RKO (cell line): ENCODE measurements around the gene CACNA1A.

ENCODE experiments used
- DNase-seq: peaks from one replicate; pipeline ENCODE4 v3.0.0-alpha.2; 2016; ENCODE audit warnings: low spot score

Gene CACNA1A

GRCh38 chr19:13313875-13314274 lies 192.4 kb downstream of the CACNA1A start:
- DNase-seq: no peak

GRCh38 chr19:13309864-13310263 lies 196.4 kb downstream of the CACNA1A start:
- no peak for DNase-seq

GRCh38 chr19:13303381-13304129 lies 202.7 kb downstream of the CACNA1A start:
- no peak for DNase-seq

- DNase-seq: no peak
Observed at GRCh38 chr19:13302526-13303270, 203.6 kb downstream of the CACNA1A start.

DNA sequence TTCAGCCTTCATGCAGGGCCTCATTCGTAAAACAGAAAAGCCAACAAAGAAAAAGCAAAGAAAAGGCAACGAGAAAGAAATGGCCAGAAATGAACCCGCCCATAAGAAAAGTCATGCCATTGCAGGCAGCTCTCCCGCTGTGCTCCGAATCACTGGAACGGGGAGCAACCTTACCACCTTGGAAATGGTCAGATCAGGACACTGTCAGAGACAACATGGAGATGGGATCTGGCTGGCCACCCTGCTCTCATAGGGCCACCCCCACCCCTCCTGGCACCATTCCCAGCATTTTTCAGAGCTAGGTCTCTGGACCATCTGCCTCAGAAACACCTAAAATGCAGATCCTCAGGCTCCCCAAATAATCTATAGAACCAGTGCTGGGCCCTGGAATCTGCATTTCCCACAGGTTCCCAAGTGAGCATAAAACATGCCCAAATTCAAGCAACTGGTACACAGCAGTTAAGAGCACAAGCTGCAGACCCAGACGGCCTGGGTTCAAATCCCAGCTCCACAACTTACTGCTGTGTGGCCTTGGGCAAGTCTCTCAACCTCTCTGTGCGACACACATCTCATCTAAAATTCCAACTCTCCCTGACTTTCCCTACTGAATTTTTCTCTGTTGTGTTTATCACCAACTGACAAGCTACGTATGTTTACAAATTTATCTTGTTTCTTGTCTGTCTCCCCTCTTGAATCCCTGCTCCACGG lies 204.5 kb downstream of the CACNA1A start:
- DNase-seq: no peak

- no peak for DNase-seq
Observed at GRCh38 chr19:13300421-13301030, 205.8 kb downstream of the CACNA1A start.

- DNase-seq: no peak
Observed at GRCh38 chr19:13299838-13300237, 206.4 kb downstream of the CACNA1A start.

- no peak for DNase-seq
Observed at GRCh38 chr19:13298565-13299481, 207.5 kb downstream of the CACNA1A start.

- peak; percentile 19 for DNase-seq
Observed at GRCh38 chr19:13297023-13297422, 209.3 kb downstream of the CACNA1A start.

DNA sequence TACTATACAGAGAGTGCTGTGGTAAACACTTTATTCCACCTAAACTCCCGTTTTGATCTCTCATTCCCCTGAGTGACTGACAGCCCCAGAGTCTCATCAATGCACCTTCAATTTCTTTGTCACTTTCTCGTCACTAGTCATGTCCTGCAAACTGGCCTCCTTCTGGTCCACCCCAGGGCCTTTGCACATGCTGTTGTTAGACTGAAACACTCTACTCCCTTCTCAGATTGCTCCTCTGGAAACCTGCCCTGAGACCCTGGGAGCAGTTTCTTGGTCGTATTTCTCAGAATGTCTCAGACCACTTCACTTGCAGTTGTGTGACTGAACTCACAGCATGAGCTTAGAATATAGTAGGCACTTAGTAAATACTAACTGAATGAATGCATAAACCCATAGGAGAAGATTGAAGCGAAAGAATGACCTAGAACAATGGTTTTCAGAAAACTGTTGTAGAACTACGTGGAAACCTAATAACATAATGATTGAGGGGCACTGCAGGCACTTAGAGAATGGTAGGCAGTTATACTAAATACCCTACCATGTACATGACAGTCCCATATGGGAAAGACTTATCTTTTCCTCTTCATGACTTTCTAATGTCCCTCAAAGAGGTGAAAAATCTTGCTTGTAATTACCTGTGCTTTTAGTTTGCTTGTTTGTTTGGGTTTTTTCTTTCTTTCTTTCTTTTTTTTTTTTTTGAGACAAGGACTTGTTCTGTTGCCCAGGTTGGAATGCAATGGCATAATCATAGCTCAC lies 211.3 kb downstream of the CACNA1A start:
- DNase-seq: no peak

DNA sequence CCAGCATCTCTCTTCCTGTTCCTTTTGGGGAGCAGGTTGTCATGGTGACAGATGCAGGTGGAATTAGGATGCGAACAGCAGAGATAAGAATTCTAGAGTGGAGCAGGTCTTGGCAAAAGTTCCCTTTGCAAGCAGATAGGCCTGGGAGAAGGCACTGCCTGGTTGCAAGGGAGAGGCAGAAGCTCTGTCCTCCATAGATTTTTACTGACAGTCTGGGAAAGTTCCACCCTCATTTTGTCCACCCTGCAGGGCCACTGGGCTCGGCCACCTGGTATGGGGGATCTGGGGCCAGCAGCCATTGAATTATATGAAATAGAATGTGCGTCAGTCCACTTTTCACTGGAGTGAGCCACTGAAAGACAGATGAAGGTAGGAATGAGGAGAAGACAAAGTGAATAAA lies 214.4 kb downstream of the CACNA1A start:
- no peak for DNase-seq

DNA sequence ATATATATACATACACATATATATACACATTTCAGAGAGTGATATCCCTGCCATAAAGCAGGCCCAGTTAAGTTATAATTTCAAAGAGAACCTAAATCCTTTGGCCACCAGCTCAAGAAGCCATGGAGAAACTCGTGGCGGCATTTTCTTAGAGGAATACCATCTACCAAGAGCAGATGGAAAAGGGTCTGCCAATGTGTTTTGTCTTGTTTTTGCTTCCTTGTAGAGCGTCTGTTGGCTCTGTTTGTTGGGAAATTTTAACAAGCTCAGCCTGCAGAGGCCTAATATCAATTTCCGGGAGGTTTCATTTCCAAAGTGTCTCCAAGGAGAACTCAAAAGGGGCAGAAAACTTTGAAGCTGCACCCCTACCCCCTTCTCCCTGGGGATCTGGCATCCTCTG lies 215.5 kb downstream of the CACNA1A start:
- DNase-seq: no peak

- DNase-seq: no peak
Observed at GRCh38 chr19:13289295-13289694, 217.0 kb downstream of the CACNA1A start.

GRCh38 chr19:13286195-13286985 lies 219.9 kb downstream of the CACNA1A start:
- no peak for DNase-seq

DNA sequence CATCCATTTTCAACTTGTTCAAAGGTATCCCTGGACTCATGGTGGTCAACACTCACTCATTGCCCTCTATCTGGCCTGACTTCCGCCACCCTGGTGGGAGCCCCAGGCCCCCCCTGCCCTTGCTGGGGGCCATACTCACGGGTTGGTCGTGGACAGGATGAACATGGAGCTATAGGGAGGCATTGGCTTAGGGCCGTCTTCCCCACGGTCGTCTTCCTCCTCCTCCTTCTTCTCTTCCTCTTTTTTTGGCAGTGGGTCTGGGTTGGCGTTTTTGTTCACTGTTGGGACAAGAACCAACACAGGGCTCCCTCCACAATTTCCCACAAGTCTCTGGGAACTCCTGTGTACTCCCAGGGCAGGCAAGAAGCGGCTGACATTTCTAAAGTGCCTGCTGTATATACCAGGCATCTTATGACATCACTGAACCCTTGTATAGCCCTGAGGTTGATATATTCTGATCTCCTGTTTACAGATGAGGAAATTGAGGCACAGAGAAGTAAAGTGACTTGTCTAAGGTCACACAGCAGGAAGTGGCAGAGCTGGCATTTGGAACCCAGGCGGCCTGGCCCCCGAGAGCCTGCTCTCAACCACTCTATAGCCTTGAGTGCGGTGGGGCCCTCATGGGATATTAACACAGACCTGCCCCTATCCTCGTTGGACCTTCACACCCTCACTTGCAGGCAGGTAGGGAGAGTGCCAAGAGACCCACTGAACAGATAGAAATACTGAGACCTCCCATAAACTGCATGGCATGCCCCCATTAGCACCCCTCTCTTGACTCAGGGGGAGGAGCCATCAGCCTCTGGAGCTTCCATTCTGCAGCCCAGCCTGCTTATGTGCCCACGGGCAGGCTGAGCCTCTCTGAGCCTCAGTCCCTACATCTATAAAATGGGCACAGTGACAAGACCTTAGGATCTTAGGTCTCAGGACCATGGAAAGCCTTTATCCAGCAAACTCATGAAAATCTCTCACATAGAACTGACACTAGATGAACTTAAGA lies 221.1 kb downstream of the CACNA1A start:
- DNase-seq: no peak

DNA sequence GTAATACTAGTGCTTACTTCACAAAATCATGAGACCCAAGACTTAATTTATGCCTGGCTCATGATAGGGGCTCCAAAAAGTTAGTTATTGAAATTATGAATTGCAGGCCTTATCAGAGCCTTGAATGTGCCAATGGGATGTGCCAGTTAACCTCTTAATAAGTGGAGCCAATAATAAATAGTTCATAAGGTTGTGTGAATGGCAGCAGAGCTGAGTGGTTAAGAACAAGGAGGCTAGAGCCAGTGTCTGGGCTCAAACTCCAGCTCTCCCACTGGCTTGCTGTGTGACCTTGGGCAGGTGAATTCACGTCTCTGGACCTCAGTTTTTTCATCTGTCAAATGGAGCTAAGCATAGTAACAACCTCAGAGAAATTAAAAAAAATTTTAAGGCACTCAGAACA lies 222.4 kb downstream of the CACNA1A start:
- DNase-seq: no peak

GRCh38 chr19:13282486-13283065 lies 223.7 kb downstream of the CACNA1A start:
- DNase-seq: no peak
